ENCODE data around the gene ATP8B3. TPM values are rescaled to one million over a fixed set of nuclear protein-coding genes. Genes with fewer than 3 reads are reported as not detected.

The ATP8B3 gene
- not detected in 2 replicates for total RNA-seq (2014; rRNA removed; shearing (Covaris generic); ENCODE audit: low replicate concordance)

DNA sequence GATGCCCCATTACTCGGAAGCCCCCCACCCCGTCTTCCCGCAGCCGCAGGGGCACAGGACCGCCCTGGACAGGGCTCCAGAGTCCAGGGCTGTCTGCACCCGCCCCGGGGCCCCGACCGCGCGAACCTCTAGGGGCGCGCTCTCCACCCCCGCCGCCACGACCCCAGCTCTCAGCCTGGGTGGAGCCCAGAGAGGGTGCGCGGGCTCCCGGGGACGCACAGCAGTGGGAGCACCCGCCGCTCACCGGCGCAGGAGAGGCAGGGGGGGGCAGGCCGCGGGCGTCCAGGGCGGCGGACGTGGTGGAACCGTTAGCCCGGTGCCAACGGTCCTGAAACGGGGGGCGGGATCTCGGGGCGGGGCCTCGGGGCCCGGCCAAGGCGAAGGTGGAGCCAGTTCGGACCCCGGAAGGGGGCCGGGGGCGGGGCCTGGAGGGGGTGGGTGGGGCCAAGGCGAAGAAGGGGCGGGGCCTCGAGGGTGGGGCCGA, at the start of gene ATP8B3:
Gene ATP8B3 (minus strand): TSS at position 335 of the 484 bp plus-strand sequence. CDS start 540 bp downstream, outside the sequence.
- DNase-seq = no peak
- no peaks in the 10 kb centered on the region for H3K9me3 ChIP-seq
- no peaks in the 10 kb centered on the region for H3K36me3 ChIP-seq
- peak within 1 kb of the TSS; percentile 44 for H3K4me3 ChIP-seq
- H3K27me3 ChIP-seq = no peaks in the 10 kb centered on the region

DNA sequence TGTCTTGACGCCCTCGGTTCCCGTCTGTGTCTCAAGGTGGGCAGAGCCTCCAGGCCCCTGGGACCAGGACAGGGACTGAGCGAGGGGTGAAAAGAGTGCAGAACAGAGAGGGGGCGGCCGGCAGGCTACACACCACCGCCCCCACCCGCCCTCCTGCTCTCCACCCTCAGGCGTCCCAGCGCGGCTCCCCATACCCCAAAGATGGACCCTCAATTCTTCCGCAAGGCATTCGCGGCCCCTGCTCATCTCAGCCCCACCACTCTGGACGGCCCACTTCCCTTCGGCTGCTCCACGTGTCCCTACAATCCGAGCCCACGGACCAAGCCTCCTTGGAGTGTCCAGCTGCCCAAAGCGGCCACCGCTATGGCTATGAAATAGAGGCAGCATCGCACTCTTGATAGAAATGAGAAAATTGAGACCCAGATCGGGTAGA, 49.5 kb upstream of the ATP8B3 start:
- Histone ChIP-seq H3K36me3 (no peaks in the 10 kb centered on the region; the same call in none of the 2 replicates), H3K4me3 (peak overlapping the region; percentile 72), H3K27me3 (no peaks in the 10 kb centered on the region), H3K9me3 (no peaks in the 10 kb centered on the region)
- DNase-seq = no peak

GRCh38 chr19:1860821-1861598, 48.9 kb upstream of the ATP8B3 start:
- Histone ChIP-seq H3K36me3 (no peaks in the 10 kb centered on the region; the same call in none of the 2 replicates), H3K9me3 (no peaks in the 10 kb centered on the region), H3K4me3 (peak overlapping the region; percentile 72), H3K27me3 (no peaks in the 10 kb centered on the region)
- DNase-seq = no peak

DNA sequence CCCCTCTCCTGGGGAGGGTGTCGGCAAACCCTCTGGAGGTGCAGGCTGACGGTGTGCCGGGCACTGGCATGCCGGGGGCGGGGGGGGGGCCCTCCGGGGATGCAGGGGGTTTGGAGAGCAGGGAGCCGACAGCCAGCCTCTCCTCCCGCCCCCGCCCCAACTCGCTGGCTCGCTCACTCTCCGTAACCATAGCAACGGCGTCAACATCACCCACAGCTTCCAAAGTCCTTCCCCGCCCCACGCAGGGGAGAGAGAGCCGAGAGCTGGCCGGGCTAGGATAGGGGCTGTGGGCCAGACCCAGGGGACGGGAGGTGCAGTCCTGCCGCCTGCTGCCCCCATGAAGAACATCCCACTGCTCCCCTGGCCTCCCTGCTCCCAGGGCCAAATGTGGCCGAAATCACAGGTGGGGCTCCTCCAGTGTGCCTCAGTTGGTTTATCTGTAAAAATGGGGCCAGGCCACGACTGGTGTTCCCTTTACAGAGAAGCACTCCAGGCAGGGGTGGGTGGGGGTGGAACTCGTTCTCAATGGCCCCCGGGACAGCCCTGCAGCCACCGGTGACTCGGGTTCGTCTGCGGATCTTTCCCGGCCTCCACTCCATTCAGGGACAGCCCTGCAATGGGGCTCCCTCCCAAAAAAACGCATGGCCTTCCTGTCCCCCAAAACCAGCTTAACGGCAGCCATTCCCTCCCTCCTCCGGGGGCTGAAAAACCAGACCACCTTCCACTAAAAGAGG, 48.1 kb upstream of the ATP8B3 start:
- Histone ChIP-seq H3K4me3 (peak overlapping the region; percentile 72), H3K27me3 (no peaks in the 10 kb centered on the region), H3K36me3 (no peaks in the 10 kb centered on the region; the same call in none of the 2 replicates), H3K9me3 (no peaks in the 10 kb centered on the region)
- peak; percentile 47 for DNase-seq

- no peak for DNase-seq
- Histone ChIP-seq H3K27me3 (no peaks in the 10 kb centered on the region), H3K36me3 (no peaks in the 10 kb centered on the region; the same call in none of the 2 replicates), H3K4me3 (no peak overlapping the region), H3K9me3 (no peaks in the 10 kb centered on the region)
Observed at GRCh38 chr19:1859331-1859781, 47.3 kb upstream of the ATP8B3 start.

DNA sequence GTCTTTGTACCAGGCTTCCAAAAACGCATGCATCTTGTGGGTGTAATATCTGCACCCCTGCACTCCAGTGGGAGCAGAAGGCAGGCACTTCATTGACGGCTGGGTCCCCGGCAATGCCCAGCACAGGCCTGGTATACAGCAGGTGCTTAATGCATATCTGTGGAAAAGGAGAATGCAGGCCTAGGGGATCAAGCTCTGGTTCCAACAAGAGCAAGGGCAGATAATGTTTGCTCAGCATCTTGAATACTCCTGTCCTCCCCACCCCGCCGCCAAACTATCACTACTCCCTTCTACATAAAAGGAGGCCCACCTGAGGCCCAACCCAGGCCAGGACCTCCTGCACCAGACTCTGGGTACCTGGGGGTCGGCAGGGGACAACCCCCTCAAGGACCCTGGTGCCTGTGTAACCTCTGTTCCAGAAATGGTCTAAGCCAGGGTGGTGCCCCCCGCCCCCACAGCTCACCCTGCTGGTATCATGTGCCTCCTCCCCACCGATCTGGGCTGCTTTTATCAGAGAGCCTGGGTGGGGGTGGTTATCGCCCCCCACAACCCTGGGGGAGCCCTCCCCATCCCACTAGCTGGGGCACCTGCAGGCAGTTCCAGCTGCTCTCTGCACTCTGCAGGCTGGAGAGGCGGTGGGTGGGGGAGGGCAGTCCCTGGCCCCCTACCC, 46.5 kb upstream of the ATP8B3 start:
- Histone ChIP-seq H3K9me3 (no peaks in the 10 kb centered on the region), H3K27me3 (no peaks in the 10 kb centered on the region), H3K36me3 (no peaks in the 10 kb centered on the region; the same call in none of the 2 replicates), H3K4me3 (no peak overlapping the region)
- no peak for DNase-seq

DNA sequence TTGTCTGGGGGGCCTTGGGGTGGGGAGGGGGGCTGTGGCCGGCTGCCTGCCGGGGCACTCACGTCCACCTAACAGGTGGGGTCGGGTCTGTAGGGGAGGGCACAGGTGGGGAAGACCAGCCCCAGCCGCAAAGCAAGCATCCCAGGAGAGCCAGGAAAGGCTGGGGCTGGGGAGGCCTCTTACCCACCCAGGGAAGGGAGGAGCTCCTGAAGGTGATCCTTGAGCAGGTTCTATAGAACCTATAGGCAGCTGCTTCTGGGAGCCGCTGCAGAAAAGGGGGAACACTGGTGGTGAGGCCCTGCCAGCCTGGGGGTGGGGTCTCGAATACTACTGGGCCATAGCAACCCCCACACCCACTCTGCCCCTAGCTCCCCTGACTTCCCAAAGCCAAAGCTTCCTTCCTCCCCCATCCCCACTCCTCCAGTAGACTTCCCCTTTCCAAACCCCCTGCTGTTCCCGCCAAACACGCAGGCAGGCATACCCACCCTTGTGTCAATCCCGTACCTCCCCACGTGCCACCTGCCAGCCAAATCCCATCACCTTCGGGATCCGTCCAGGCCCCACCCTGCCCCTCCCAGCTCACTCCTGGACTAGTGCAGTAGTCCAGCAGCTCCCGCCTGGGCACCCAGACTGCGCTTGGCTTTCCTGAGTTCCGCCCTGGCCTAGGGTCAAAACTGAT, 45.7 kb upstream of the ATP8B3 start:
- Histone ChIP-seq H3K36me3 (no peaks in the 10 kb centered on the region; the same call in none of the 2 replicates), H3K27me3 (no peaks in the 10 kb centered on the region), H3K4me3 (no peak overlapping the region), H3K9me3 (no peaks in the 10 kb centered on the region)
- no peak for DNase-seq

- no peaks in the 10 kb centered on the region for H3K9me3 ChIP-seq
Observed at GRCh38 chr19:1856698-1857603, 44.9 kb upstream of the ATP8B3 start.

GRCh38 chr19:1856345-1856697, 44.2 kb upstream of the ATP8B3 start:
- no peak for DNase-seq
- Histone ChIP-seq H3K36me3 (no peaks in the 10 kb centered on the region; the same call in 1 of the 2 replicates), H3K27me3 (no peaks in the 10 kb centered on the region), H3K9me3 (no peaks in the 10 kb centered on the region), H3K4me3 (no peak overlapping the region)

More at GRCh38 chr19:1856698-1857603, 44.9 kb upstream of the ATP8B3 start:
- no peak for DNase-seq
- Histone ChIP-seq H3K36me3 (no peaks in the 10 kb centered on the region; the same call in 1 of the 2 replicates), H3K27me3 (no peaks in the 10 kb centered on the region), H3K4me3 (no peak overlapping the region)

DNA sequence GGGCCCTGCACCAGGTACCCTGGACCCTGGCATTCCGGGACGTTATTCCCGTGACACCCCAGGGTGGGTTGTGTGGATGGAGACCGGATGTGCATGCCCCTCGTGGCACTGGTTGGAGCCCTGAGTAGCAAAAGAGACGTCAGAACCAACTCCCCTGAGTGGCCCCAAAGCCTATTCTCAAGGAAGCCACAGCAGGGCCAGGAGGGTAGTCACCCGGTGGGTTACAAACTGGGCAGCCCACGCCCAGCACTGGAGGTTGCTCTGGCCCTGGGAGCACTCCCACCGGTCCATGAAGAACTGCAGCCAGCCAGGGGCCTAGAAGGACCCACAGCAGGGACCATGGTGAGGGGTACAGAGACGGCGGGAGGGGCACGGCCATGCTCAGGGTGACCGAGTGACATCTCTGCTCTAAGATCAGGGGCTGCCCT, 43.8 kb upstream of the ATP8B3 start:
- Histone ChIP-seq H3K4me3 (no peak overlapping the region), H3K27me3 (no peaks in the 10 kb centered on the region), H3K36me3 (no peaks in the 10 kb centered on the region; the same call in 1 of the 2 replicates), H3K9me3 (no peaks in the 10 kb centered on the region)
- DNase-seq = no peak

GRCh38 chr19:1855040-1855827, 43.2 kb upstream of the ATP8B3 start:
- Histone ChIP-seq H3K27me3 (no peaks in the 10 kb centered on the region), H3K9me3 (no peaks in the 10 kb centered on the region), H3K36me3 (no peaks in the 10 kb centered on the region; the same call in 1 of the 2 replicates), H3K4me3 (no peak overlapping the region)
- no peak for DNase-seq

DNA sequence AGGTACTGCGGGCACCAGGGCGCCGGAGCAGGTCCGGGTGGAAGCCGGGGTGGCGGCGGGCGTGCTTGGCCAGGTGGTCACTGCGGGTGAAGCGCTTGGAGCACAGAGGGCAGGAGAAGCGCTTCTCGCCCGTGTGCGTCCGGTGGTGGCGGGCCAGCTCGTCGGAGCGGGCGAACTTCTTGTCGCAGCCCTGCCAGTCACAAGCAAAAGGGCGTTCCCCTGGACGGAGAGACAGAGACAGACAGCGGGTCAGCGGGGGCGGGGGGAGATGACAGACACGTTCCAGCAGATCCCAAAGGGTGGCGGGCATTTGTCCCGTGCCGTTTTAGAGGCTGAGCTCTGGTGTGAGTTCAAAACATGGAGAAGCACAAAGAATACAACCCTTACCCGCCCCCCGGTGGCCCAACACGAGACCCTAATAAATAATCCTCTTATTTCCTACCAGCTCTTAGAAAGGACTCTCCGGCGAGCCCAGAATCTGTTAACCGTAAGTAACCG, 42.5 kb upstream of the ATP8B3 start:
- Histone ChIP-seq H3K36me3 (no peaks in the 10 kb centered on the region), H3K4me3 (no peak overlapping the region), H3K9me3 (no peaks in the 10 kb centered on the region), H3K27me3 (no peaks in the 10 kb centered on the region)
- no peak for DNase-seq

- no peaks in the 10 kb centered on the region for H3K27me3 ChIP-seq
- H3K9me3 ChIP-seq = no peaks in the 10 kb centered on the region
- DNase-seq = no peak
- H3K36me3 ChIP-seq = no peaks in the 10 kb centered on the region
- H3K4me3 ChIP-seq = no peak overlapping the region
Observed at GRCh38 chr19:1854039-1854541, 42.0 kb upstream of the ATP8B3 start.

DNA sequence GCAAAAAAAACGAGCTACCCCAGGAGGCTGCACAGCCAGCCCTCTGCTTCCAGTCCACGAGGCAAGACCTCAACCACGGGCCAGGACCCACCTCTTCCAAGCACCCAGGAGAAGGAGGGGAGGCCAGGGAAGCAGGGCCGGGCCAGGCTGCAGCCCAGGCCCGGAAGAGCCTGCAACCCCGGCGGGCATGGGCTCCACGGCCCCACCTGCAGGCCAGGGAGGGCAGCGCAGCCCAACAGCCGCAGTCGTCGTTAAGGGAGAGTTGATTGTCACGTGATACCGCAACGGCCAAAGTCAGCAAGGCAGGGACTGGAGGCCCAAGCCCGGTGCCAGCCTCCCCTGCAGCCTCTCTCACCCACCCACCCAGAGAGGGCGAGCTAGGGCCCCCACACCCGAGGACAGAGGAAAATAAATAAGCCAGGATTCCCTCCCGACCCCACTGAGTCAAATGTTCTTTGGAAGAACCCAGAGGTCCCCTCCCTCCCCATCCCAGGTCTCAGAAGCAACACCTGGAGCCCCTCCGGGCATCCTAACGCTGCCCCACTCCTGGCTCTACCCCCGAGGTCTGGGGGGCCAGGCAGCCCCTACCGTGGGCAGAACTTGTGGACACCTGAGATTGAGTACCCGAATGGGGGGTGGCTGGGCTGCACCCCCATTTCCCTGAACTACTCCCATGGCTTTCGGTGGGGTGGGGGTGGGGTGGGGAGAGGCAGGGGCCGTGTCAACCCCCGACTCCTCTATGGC, 41.4 kb upstream of the ATP8B3 start:
- Histone ChIP-seq H3K36me3 (no peaks in the 10 kb centered on the region), H3K4me3 (no peak overlapping the region), H3K27me3 (no peaks in the 10 kb centered on the region), H3K9me3 (no peaks in the 10 kb centered on the region)
- DNase-seq = peak; percentile 64
